Lower lobe of right lung (tissue), 2 donors: ENCODE measurements around the gene CTNNA3. TPM values are rescaled to one million over a fixed set of nuclear protein-coding genes. Genes with fewer than 3 reads are reported as not detected.
A peak's percentile ranks its signal among the peaks of the same experiment; 100 is the strongest.

ENCODE experiments used
- ATAC-seq, 2 donors: fragments of 200-7000 bp; cut with Tn5 transposase; one replicate each; pipeline ENCODE4 v1.9.1; 2020 to 2022; ENCODE audit warnings: mild to moderate bottlenecking in 2 of 2, moderate library complexity in 2 of 2
- DNase-seq: peaks from one replicate; pipeline ENCODE4 v3.0.0-alpha.2; 2020
- H3K27ac ChIP-seq: fragments of 200-600 bp; one replicate; pipeline ENCODE4 v1.8.0; 2022
- H3K27me3 ChIP-seq: fragments of 200-600 bp; one replicate; pipeline ENCODE4 v1.8.0; 2022; ENCODE audit warnings: low read depth
- H3K36me3 ChIP-seq: fragments of 200-600 bp; one replicate; pipeline ENCODE4 v1.8.0; 2022; ENCODE audit warnings: mild to moderate bottlenecking
- H3K4me1 ChIP-seq: fragments of 200-600 bp; one replicate; pipeline ENCODE4 v1.8.0; 2022
- H3K4me3 ChIP-seq: fragments of 200-600 bp; one replicate; pipeline ENCODE4 v1.8.0; 2022; ENCODE audit warnings: mild to moderate bottlenecking
- H3K9me3 ChIP-seq: fragments of 200-600 bp; one replicate; pipeline ENCODE4 v1.8.0; 2022
- intact Hi-C: fragments of 100-400 bp; cut with DNase I; formaldehyde crosslinking; loops from one replicate; pipeline ENCODE4 v1.11.0; 2022
- total RNA-seq: library from RNA; stranded (reverse); fragmentation: NEBNext Ultra II Directional; extraction: Animal tissue kit (Norgen Biotek cat#: 25700); gene quantifications from one replicate; pipeline ENCODE4 v1.2.1, GENCODE V29; 2021
- TF ChIP-seq, protein P1 (sequence below): fragments of 200-600 bp; IDR thresholded peaks from one replicate; pipeline ENCODE4 v1.8.0; 2022; ENCODE audit warnings: antibody characterized with exemption, mild to moderate bottlenecking
- donor health status: DM: no; HTN: yes; CAD: no; lungs with severe emphysema.

The CTNNA3 gene
- total RNA-seq, 1 donor from 2014 or later = not detected

DNA sequence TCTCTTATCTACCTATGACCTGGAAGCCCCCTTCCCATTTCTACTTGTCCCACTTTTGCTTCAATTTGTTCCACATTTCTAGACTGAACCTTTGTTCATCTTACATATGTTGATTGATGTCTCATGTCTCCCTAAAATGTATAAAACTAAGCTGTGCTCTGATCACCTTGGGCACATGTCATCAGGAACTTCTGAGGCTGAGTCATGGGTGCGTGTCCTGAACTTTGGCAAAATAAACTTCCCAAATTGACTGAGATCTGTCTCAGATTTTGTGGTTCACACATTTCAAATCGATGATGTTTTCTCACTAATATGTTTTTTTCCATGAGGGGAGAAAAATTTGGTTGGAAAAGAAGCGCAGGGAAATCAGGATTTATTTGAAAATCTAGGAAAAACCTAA lies 1176.4 kb downstream of the CTNNA3 start:
- intact Hi-C loops = no loop called here
- DNase-seq = no peak
- TF ChIP-seq, protein P1, sequence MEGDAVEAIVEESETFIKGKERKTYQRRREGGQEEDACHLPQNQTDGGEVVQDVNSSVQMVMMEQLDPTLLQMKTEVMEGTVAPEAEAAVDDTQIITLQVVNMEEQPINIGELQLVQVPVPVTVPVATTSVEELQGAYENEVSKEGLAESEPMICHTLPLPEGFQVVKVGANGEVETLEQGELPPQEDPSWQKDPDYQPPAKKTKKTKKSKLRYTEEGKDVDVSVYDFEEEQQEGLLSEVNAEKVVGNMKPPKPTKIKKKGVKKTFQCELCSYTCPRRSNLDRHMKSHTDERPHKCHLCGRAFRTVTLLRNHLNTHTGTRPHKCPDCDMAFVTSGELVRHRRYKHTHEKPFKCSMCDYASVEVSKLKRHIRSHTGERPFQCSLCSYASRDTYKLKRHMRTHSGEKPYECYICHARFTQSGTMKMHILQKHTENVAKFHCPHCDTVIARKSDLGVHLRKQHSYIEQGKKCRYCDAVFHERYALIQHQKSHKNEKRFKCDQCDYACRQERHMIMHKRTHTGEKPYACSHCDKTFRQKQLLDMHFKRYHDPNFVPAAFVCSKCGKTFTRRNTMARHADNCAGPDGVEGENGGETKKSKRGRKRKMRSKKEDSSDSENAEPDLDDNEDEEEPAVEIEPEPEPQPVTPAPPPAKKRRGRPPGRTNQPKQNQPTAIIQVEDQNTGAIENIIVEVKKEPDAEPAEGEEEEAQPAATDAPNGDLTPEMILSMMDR = no peak
- no peak for ATAC-seq
- Histone ChIP-seq H3K4me1 (no peaks in the 10 kb centered on the region), H3K27me3 (no peaks in the 10 kb centered on the region), H3K4me3 (no peak overlapping the region), H3K36me3 (no peaks in the 10 kb centered on the region), H3K9me3 (no peaks in the 10 kb centered on the region), H3K27ac (no peak overlapping the region)

DNA sequence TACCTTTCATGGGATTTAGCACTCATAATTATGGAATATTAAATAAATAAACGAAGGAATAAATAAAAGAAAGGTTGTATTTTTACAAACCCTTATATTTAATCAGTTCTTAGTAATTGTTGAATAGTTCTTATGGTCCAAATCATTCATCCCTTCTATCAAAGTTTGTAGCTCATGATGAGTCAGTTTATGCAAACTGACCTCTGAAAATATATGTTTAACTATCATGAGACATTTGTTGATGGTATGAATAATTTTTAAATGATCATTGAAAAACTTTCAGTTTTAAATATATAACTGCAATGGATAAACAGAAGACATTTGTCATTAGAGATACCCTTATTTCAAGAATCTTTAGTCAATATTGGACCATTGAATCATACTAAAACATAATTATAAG lies 1181.3 kb downstream of the CTNNA3 start:
- H3K36me3 ChIP-seq = no peaks in the 10 kb centered on the region
- H3K27ac ChIP-seq = no peak overlapping the region
- DNase-seq (no peak), ATAC-seq (no peak)
- TF ChIP-seq, protein P1 = no peak
- intact Hi-C loops = no loop called here
- no peak overlapping the region for H3K4me3 ChIP-seq
- no peaks in the 10 kb centered on the region for H3K27me3 ChIP-seq
- H3K9me3 ChIP-seq = no peaks in the 10 kb centered on the region
- H3K4me1 ChIP-seq = no peaks in the 10 kb centered on the region

DNA sequence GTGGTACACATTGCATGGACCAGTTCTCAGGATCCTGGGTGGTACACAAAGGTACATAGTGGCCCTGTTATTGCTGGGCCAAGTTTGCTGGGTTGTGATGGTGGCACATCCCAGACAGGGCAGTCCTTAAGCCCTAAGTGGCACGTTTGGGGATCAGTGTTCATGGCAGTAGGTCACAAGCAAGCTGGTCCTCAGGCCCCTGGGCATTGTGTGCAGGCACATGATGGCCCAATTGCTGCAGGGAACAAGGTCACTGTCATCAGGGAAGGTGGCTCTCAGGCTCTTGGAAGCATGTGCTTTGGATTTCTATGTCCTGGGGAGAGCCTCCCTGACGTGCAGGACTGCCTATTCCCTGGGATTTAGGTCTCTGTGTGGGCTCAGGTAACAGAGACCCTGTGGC lies 1182.5 kb downstream of the CTNNA3 start:
- Histone ChIP-seq H3K27me3 (no peaks in the 10 kb centered on the region), H3K36me3 (no peaks in the 10 kb centered on the region), H3K27ac (no peak overlapping the region), H3K9me3 (no peaks in the 10 kb centered on the region), H3K4me3 (no peak overlapping the region), H3K4me1 (no peaks in the 10 kb centered on the region)
- TF ChIP-seq, protein P1 = no peak
- ATAC-seq = peak in 1 of 2 donors; percentile 29
- intact Hi-C loops = no loop called here
- no peak for DNase-seq

DNA sequence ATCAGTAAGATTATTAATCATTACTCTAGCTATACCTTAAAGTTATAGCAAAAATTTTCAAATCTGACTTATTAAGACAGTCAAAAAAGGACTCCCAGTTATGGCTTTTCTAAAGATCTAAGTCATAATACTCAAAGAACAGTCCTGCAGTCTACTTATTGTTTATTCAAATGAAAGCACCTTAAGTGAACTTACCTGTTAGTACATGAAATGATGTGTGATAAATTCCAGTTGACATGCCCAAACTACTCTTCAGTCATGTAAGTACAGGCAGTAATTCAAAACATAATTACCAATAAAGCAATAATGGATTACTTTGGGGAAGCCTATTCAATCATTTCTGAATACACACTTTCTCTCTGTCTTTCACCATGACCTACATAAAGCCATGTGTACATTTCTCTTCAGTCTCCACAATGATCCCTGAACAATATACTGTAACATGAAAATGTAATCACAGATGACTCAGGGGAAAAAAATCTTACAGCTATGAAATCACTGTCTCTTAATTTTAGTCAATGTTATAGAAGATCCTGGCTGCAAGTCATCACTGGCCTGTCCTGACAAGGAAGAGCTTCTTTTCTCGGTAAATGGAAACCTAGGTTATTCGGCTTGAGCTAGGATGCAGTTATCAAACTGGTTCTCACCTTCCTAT lies 1190.9 kb downstream of the CTNNA3 start:
- TF ChIP-seq, protein P1 = no peak
- Histone ChIP-seq H3K27me3 (no peaks in the 10 kb centered on the region), H3K27ac (no peak overlapping the region), H3K4me3 (no peak overlapping the region), H3K9me3 (no peaks in the 10 kb centered on the region), H3K4me1 (no peaks in the 10 kb centered on the region), H3K36me3 (no peaks in the 10 kb centered on the region)
- intact Hi-C loops = no loop called here
- DNase-seq (no peak), ATAC-seq (no peak)

DNA sequence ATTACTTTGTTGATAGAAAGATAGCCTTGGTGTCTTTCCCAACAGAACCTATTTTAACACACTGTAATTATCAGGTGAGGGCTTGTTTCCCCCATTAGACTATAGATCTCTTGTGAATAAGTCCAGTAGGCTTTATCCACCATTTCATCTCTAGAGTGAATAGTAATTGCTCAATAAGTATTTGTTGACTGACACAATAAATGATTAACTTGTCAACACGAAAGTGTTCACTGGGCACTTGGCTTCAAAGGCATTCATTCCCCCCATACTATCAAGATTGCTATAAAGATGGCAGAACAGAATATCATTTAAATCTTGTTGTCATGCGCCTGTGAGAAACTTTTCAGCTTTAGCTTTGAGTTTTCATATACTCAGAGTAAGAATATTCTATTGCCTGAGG lies 1194.6 kb downstream of the CTNNA3 start:
- Histone ChIP-seq H3K27me3 (no peaks in the 10 kb centered on the region), H3K9me3 (no peaks in the 10 kb centered on the region), H3K36me3 (no peaks in the 10 kb centered on the region), H3K27ac (no peak overlapping the region), H3K4me1 (no peaks in the 10 kb centered on the region), H3K4me3 (no peak overlapping the region)
- TF ChIP-seq, protein P1 = no peak
- ATAC-seq (no peak), DNase-seq (no peak)
- intact Hi-C loops = no loop called here
